Measurements from ENCODE around the gene THOC5. TPM values are rescaled to one million over a fixed set of nuclear protein-coding genes. Genes with fewer than 3 reads are reported as not detected.

THOC5 gene
- total RNA-seq, 3 donors from 2014 or later (not counting 1 experiment from before 2014, with no cell fraction given) = 42.4 to 62.5 (median 52.6) TPM

GRCh38 chr22:29478326-29479276, 75.0 kb downstream of the THOC5 start:
- Histone ChIP-seq H3K9me3 (ENCODE audit: control insufficient read depth, insufficient read depth, low read length) (no peaks in the 10 kb centered on the region), H3K4me1 (ENCODE audit: control insufficient read depth, insufficient read depth, low read length) (peaks cover 17% of the 10 kb centered on the region), H3K4me3 (ENCODE audit: low read length) (no peak overlapping the region), H3K27me3 (ENCODE audit: control insufficient read depth, insufficient read depth, low read length) (peaks cover 12% of the 10 kb centered on the region), H3K27ac (ENCODE audit: low read length) (no peak overlapping the region), H3K36me3 (ENCODE audit: control insufficient read depth, insufficient read depth, low read length) (no peaks in the 10 kb centered on the region)
- intact Hi-C loops (cut with micrococcal nuclease) = no loop called here
- WGBS (ENCODE audit: insufficient coverage) = 17% methylated on average over 20 of the region's 21 CpGs
- no peak overlapping the region for H3K27ac Mint-ChIP-seq
- peaks cover 7 to 15% of the 10 kb centered on the region in 2 donors for H3K4me1 Mint-ChIP-seq
- peak in 2 of 3 donors; percentile 44 to 49 for ATAC-seq
- no peak for TF ChIP-seq CTCF (IDR thresholded peaks at IDR 0.05)
- no peaks in the 10 kb centered on the region for H3K9me3 Mint-ChIP-seq
- DNase-seq = peak in 1 of 2 donors; percentile 43
- no peaks in the 10 kb centered on the region for H3K36me3 Mint-ChIP-seq
- peaks cover 44 to 54% of the 10 kb centered on the region in 2 donors for H3K27me3 Mint-ChIP-seq (ENCODE audit: low read depth in 2 of 2)
- H3K4me3 Mint-ChIP-seq = no peak overlapping the region

- Mint-ChIP-seq H3K36me3 (no peaks in the 10 kb centered on the region), H3K27ac (no peak overlapping the region), H3K4me3 (no peak overlapping the region), H3K9me3 (no peaks in the 10 kb centered on the region), H3K4me1 (peaks cover 7 to 15% of the 10 kb centered on the region in 2 donors), H3K27me3 (ENCODE audit: low read depth in 2 of 2) (peaks cover 44 to 54% of the 10 kb centered on the region in 2 donors)
- peaks cover 12% of the 10 kb centered on the region for H3K27me3 ChIP-seq (ENCODE audit: control insufficient read depth, insufficient read depth, low read length)
- 5% methylated on average over 4 of the region's 4 CpGs for WGBS (ENCODE audit: insufficient coverage)
- DNase-seq (no peak), ATAC-seq (no peak)
- no peaks in the 10 kb centered on the region for H3K36me3 ChIP-seq (ENCODE audit: control insufficient read depth, insufficient read depth, low read length)
- no peak overlapping the region for H3K4me3 ChIP-seq (ENCODE audit: low read length)
- no peak for TF ChIP-seq CTCF (IDR thresholded peaks at IDR 0.05)
- no peaks in the 10 kb centered on the region for H3K9me3 ChIP-seq (ENCODE audit: control insufficient read depth, insufficient read depth, low read length)
- H3K4me1 ChIP-seq (ENCODE audit: control insufficient read depth, insufficient read depth, low read length) = peaks cover 17% of the 10 kb centered on the region
- intact Hi-C loops (cut with micrococcal nuclease) = no loop called here
- no peak overlapping the region for H3K27ac ChIP-seq (ENCODE audit: low read length)
Observed at GRCh38 chr22:29477723-29478318, 75.7 kb downstream of the THOC5 start.

- H3K9me3 ChIP-seq (ENCODE audit: control insufficient read depth, insufficient read depth, low read length) = no peaks in the 10 kb centered on the region
- Mint-ChIP-seq H3K4me3 (no peak overlapping the region), H3K27ac (no peak overlapping the region), H3K27me3 (ENCODE audit: low read depth in 2 of 2) (peaks cover 39 to 41% of the 10 kb centered on the region in 2 donors), H3K36me3 (no peaks in the 10 kb centered on the region), H3K9me3 (no peaks in the 10 kb centered on the region), H3K4me1 (peaks cover 1 to 9% of the 10 kb centered on the region in 2 donors)
- 79% methylated on average over 6 of the region's 6 CpGs for WGBS (ENCODE audit: insufficient coverage)
- ATAC-seq = no peak
- no peak for DNase-seq
- no peak overlapping the region for H3K4me3 ChIP-seq (ENCODE audit: low read length)
- no peak for TF ChIP-seq CTCF (IDR thresholded peaks at IDR 0.05)
- H3K4me1 ChIP-seq (ENCODE audit: control insufficient read depth, insufficient read depth, low read length) = peaks cover 11% of the 10 kb centered on the region
- H3K36me3 ChIP-seq (ENCODE audit: control insufficient read depth, insufficient read depth, low read length) = no peaks in the 10 kb centered on the region
- intact Hi-C loops (cut with micrococcal nuclease) = no loop called here
- no peak overlapping the region for H3K27ac ChIP-seq (ENCODE audit: low read length)
- peaks cover 10% of the 10 kb centered on the region for H3K27me3 ChIP-seq (ENCODE audit: control insufficient read depth, insufficient read depth, low read length)
Observed at GRCh38 chr22:29476116-29476515, 77.4 kb downstream of the THOC5 start.

Data from natural killer cell (primary cell).